WTC11 (cell line): Measurements from ENCODE around the gene NFATC2.

ENCODE experiments used
- JUN ChIP-seq: sonication (generic); formaldehyde crosslinking; IDR thresholded peaks from 2 replicates; pipeline ENCODE4 v1.8.0; 2023; ENCODE audit warnings: mild to moderate bottlenecking, missing genetic modification reagents
- OVOL2 ChIP-seq: fragments of 250-450 bp; sonication (Bioruptor Pico); IDR thresholded peaks from 2 replicates; pipeline ENCODE4 v1.9.0; 2021; ENCODE audit warnings: mild to moderate bottlenecking, borderline replicate concordance
- TCF7 ChIP-seq: sonication (generic); formaldehyde crosslinking; IDR thresholded peaks from 2 replicates; pipeline ENCODE4 v1.8.0; 2022; ENCODE audit warnings: mild to moderate bottlenecking, low read depth, missing genetic modification reagents, moderate library complexity
- TEAD1 ChIP-seq: sonication (generic); formaldehyde crosslinking; IDR thresholded peaks from 2 replicates; pipeline ENCODE4 v1.8.0; 2022; ENCODE audit warnings: mild to moderate bottlenecking, missing genetic modification reagents
- TF ChIP-seq, protein P1 (sequence below): fragments of 200-600 bp; IDR thresholded peaks from 2 replicates; pipeline ENCODE4 v1.8.0; 2022; ENCODE audit warnings: antibody characterized with exemption
- TF ChIP-seq, protein P2 (sequence below): sonication (generic); formaldehyde crosslinking; IDR thresholded peaks from 2 replicates; pipeline ENCODE4 v1.8.1; 2023; ENCODE audit warnings: mild to moderate bottlenecking, missing genetic modification reagents
- TF ChIP-seq, protein P3 (sequence below): fragments of 250-450 bp; sonication (Bioruptor Pico); IDR thresholded peaks from 2 replicates; pipeline ENCODE4 v1.9.0; 2021; ENCODE audit warnings: mild to moderate bottlenecking
- TF ChIP-seq, protein P4 (sequence below): sonication (generic); formaldehyde crosslinking; IDR thresholded peaks from 2 replicates; pipeline ENCODE4 v1.8.1; 2023; ENCODE audit warnings: mild to moderate bottlenecking, missing genetic modification reagents, moderate library complexity
- TF ChIP-seq, protein P5 (sequence below): sonication (generic); formaldehyde crosslinking; IDR thresholded peaks from 2 replicates; pipeline ENCODE4 v1.8.0; 2022; ENCODE audit warnings: mild to moderate bottlenecking, missing genetic modification reagents
- TF ChIP-seq, protein P6 (sequence below): sonication (generic); formaldehyde crosslinking; IDR thresholded peaks from 2 replicates; pipeline ENCODE4 v1.8.1; 2023; ENCODE audit warnings: mild to moderate bottlenecking, missing genetic modification reagents
- TF ChIP-seq, protein P7 (sequence below): sonication (generic); formaldehyde crosslinking; IDR thresholded peaks from 2 replicates; pipeline ENCODE4 v1.8.0; 2023; ENCODE audit warnings: missing genetic modification reagents, mild to moderate bottlenecking, borderline replicate concordance
- TF ChIP-seq, protein P8 (sequence below): sonication (generic); formaldehyde crosslinking; IDR thresholded peaks from 2 replicates; pipeline ENCODE4 v1.8.1; 2022; ENCODE audit warnings: low read depth, mild to moderate bottlenecking, moderate library complexity, missing genetic modification reagents, borderline replicate concordance

DNA sequence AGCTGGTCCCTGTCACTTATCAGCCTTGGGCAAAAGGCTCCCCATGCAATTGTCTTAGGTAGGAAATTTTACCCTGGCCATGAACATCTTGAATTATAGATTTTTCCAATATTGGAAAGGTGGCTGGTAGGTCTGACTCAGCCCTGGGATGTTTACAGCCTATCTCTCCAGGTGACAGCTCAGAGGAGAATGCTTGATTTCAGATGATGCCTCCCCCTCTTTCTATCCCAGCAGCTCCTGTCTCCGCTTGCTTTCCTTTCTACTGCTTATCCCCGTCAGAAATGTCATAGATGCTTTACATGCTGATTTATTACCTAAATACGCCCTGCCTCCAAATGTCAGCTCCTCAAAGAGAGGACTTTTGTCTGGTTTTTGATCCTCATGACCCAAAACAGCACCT lies 109.6 kb downstream of the NFATC2 start:
- TF ChIP-seq, protein P1, sequence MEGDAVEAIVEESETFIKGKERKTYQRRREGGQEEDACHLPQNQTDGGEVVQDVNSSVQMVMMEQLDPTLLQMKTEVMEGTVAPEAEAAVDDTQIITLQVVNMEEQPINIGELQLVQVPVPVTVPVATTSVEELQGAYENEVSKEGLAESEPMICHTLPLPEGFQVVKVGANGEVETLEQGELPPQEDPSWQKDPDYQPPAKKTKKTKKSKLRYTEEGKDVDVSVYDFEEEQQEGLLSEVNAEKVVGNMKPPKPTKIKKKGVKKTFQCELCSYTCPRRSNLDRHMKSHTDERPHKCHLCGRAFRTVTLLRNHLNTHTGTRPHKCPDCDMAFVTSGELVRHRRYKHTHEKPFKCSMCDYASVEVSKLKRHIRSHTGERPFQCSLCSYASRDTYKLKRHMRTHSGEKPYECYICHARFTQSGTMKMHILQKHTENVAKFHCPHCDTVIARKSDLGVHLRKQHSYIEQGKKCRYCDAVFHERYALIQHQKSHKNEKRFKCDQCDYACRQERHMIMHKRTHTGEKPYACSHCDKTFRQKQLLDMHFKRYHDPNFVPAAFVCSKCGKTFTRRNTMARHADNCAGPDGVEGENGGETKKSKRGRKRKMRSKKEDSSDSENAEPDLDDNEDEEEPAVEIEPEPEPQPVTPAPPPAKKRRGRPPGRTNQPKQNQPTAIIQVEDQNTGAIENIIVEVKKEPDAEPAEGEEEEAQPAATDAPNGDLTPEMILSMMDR: no peak
- TF ChIP-seq, protein P2, sequence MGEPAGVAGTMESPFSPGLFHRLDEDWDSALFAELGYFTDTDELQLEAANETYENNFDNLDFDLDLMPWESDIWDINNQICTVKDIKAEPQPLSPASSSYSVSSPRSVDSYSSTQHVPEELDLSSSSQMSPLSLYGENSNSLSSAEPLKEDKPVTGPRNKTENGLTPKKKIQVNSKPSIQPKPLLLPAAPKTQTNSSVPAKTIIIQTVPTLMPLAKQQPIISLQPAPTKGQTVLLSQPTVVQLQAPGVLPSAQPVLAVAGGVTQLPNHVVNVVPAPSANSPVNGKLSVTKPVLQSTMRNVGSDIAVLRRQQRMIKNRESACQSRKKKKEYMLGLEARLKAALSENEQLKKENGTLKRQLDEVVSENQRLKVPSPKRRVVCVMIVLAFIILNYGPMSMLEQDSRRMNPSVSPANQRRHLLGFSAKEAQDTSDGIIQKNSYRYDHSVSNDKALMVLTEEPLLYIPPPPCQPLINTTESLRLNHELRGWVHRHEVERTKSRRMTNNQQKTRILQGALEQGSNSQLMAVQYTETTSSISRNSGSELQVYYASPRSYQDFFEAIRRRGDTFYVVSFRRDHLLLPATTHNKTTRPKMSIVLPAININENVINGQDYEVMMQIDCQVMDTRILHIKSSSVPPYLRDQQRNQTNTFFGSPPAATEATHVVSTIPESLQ (CRISPR knock-in tag): no peak
- TF ChIP-seq, protein P3, sequence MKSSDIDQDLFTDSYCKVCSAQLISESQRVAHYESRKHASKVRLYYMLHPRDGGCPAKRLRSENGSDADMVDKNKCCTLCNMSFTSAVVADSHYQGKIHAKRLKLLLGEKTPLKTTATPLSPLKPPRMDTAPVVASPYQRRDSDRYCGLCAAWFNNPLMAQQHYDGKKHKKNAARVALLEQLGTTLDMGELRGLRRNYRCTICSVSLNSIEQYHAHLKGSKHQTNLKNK (CRISPR knock-in tag): no peak
- TF ChIP-seq, protein P4, sequence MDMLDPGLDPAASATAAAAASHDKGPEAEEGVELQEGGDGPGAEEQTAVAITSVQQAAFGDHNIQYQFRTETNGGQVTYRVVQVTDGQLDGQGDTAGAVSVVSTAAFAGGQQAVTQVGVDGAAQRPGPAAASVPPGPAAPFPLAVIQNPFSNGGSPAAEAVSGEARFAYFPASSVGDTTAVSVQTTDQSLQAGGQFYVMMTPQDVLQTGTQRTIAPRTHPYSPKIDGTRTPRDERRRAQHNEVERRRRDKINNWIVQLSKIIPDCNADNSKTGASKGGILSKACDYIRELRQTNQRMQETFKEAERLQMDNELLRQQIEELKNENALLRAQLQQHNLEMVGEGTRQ (CRISPR knock-in tag): no peak
- TF ChIP-seq, protein P5, sequence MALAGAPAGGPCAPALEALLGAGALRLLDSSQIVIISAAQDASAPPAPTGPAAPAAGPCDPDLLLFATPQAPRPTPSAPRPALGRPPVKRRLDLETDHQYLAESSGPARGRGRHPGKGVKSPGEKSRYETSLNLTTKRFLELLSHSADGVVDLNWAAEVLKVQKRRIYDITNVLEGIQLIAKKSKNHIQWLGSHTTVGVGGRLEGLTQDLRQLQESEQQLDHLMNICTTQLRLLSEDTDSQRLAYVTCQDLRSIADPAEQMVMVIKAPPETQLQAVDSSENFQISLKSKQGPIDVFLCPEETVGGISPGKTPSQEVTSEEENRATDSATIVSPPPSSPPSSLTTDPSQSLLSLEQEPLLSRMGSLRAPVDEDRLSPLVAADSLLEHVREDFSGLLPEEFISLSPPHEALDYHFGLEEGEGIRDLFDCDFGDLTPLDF (CRISPR knock-in tag): no peak
- no peak for TF ChIP-seq TCF7
- TF ChIP-seq, protein P6, sequence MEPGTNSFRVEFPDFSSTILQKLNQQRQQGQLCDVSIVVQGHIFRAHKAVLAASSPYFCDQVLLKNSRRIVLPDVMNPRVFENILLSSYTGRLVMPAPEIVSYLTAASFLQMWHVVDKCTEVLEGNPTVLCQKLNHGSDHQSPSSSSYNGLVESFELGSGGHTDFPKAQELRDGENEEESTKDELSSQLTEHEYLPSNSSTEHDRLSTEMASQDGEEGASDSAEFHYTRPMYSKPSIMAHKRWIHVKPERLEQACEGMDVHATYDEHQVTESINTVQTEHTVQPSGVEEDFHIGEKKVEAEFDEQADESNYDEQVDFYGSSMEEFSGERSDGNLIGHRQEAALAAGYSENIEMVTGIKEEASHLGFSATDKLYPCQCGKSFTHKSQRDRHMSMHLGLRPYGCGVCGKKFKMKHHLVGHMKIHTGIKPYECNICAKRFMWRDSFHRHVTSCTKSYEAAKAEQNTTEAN (CRISPR knock-in tag): no peak
- no peak for TF ChIP-seq TEAD1 (CRISPR knock-in tag)
- TF ChIP-seq, protein P7, sequence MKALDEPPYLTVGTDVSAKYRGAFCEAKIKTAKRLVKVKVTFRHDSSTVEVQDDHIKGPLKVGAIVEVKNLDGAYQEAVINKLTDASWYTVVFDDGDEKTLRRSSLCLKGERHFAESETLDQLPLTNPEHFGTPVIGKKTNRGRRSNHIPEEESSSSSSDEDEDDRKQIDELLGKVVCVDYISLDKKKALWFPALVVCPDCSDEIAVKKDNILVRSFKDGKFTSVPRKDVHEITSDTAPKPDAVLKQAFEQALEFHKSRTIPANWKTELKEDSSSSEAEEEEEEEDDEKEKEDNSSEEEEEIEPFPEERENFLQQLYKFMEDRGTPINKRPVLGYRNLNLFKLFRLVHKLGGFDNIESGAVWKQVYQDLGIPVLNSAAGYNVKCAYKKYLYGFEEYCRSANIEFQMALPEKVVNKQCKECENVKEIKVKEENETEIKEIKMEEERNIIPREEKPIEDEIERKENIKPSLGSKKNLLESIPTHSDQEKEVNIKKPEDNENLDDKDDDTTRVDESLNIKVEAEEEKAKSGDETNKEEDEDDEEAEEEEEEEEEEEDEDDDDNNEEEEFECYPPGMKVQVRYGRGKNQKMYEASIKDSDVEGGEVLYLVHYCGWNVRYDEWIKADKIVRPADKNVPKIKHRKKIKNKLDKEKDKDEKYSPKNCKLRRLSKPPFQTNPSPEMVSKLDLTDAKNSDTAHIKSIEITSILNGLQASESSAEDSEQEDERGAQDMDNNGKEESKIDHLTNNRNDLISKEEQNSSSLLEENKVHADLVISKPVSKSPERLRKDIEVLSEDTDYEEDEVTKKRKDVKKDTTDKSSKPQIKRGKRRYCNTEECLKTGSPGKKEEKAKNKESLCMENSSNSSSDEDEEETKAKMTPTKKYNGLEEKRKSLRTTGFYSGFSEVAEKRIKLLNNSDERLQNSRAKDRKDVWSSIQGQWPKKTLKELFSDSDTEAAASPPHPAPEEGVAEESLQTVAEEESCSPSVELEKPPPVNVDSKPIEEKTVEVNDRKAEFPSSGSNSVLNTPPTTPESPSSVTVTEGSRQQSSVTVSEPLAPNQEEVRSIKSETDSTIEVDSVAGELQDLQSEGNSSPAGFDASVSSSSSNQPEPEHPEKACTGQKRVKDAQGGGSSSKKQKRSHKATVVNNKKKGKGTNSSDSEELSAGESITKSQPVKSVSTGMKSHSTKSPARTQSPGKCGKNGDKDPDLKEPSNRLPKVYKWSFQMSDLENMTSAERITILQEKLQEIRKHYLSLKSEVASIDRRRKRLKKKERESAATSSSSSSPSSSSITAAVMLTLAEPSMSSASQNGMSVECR (CRISPR knock-in tag): no peak
- no peak for TF ChIP-seq JUN (CRISPR knock-in tag)
- TF ChIP-seq OVOL2 (CRISPR knock-in tag): no peak
- TF ChIP-seq, protein P8, sequence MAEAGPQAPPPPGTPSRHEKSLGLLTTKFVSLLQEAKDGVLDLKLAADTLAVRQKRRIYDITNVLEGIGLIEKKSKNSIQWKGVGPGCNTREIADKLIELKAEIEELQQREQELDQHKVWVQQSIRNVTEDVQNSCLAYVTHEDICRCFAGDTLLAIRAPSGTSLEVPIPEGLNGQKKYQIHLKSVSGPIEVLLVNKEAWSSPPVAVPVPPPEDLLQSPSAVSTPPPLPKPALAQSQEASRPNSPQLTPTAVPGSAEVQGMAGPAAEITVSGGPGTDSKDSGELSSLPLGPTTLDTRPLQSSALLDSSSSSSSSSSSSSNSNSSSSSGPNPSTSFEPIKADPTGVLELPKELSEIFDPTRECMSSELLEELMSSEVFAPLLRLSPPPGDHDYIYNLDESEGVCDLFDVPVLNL (CRISPR knock-in tag): no peak
